ENCODE measurements around the gene SLC9A5. TPM values are rescaled to one million over a fixed set of nuclear protein-coding genes. Genes with fewer than 3 reads are reported as not detected.
A peak's percentile ranks its signal among the peaks of the same experiment; 100 is the strongest.

Gene SLC9A5
- total and polyA plus RNA-seq, 7 experiments from 2014 or later, result 0.11 to 3.7 (median 1.7) TPM

- ATAC-seq (peak; percentile 85), DNase-seq (peak; percentile 88 to 100 (median 91))
- ChIA-PET POLR2A (interaction anchor here (0.6 to 2.8 kb wide), 5 partner anchors 9 to 87 kb away, joined by 3 to 20 read pairs (median 3); partner anchors contain the start of genes FBXL8, TMEM208 and TRADD), CTCF (interaction anchor here (0.7 to 1.0 kb wide), 4 partner anchors 19 to 273 kb away, joined by 3 to 4 read pairs (median 3); partner anchors contain the start of gene TMEM208)
- Histone ChIP-seq H3K9me3 (ENCODE audit: control insufficient read depth in 2 of 3, low read length in 3 of 3) (no peaks in the 10 kb centered on the region), H3K4me1 (ENCODE audit: control insufficient read depth in 2 of 2, insufficient read depth in 2 of 2, low read length in 2 of 2) (peaks cover 31 to 39% of the 10 kb centered on the region in 2 donors), H3K27ac (ENCODE audit: low read depth, low read length) (peak within 1 kb of the TSS; percentile 60), H3K4me3 (ENCODE audit: low read length) (peak within 1 kb of the TSS; percentile 68), H3K36me3 (ENCODE audit: control insufficient read depth in 2 of 3, insufficient read depth in 3 of 3, low read length in 3 of 3) (no peaks in the 10 kb centered on the region), H3K27me3 (ENCODE audit: control insufficient read depth in 2 of 2, insufficient read depth in 2 of 2, low read length in 2 of 2) (no peaks in the 10 kb centered on the region)
- Mint-ChIP-seq H3K4me1 (peaks cover 37 to 50% (median 44%) of the 10 kb centered on the region in 7 donors), H3K4me3 (peak within 1 kb of the TSS; percentile 83 to 96 (median 91)), H3K27ac (peak within 1 kb of the TSS; percentile 70 to 92 (median 80)), H3K36me3 (no peaks in the 10 kb centered on the region), H3K27me3 (peaks cover 0 to 20% (median 0%) of the 10 kb centered on the region in 5 donors), H3K9me3 (no peaks in the 10 kb centered on the region)
- intact Hi-C loops (cut with micrococcal nuclease), result loop anchor here (1.0 to 10.0 kb wide), 15 partner anchors 20 to 1885 kb away; partner anchors contain the start of genes MATCAP1 (in 2 of the 2), TMEM208 (in 2 of the 2), ACD (in 1 of the 2) and AGRP (in 1 of the 2)
Observed at GRCh38 chr16:67247192-67248072, 1.3 kb upstream of the SLC9A5 start, which contains the start of gene FHOD1. Gene FHOD1 (minus strand): TSS chr16:67247481. CDS start chr16:67247410, 71 bp downstream.

- H3K4me1 Mint-ChIP-seq, result peaks cover 37 to 50% (median 41%) of the 10 kb centered on the region in 7 donors
- no peak for ATAC-seq
- H3K27ac Mint-ChIP-seq, result peak overlapping the region; percentile 70 to 92 (median 76)
- peaks cover 0 to 20% (median 0%) of the 10 kb centered on the region in 5 donors for H3K27me3 Mint-ChIP-seq
- POLR2A ChIA-PET, result interaction anchor here (0.6 to 2.8 kb wide), 5 partner anchors 9 to 90 kb away, joined by 3 to 20 read pairs (median 3); partner anchors contain the start of gene TMEM208
- no peaks in the 10 kb centered on the region for H3K9me3 Mint-ChIP-seq
- intact Hi-C loops (cut with micrococcal nuclease), result loop anchor here in 1 of 2 donors (2.0 to 10.0 kb wide), 4 partner anchors 234 to 1884 kb away; partner anchors contain the start of genes AGRP, ATP6V0D1, CENPT and CHTF8
- peak overlapping the region; percentile 83 to 96 (median 91) for H3K4me3 Mint-ChIP-seq
- no peak for DNase-seq
- Histone ChIP-seq H3K4me3 (ENCODE audit: low read length) (peak overlapping the region; percentile 68), H3K27ac (ENCODE audit: low read depth, low read length) (peak overlapping the region; percentile 57), H3K27me3 (ENCODE audit: control insufficient read depth in 2 of 2, insufficient read depth in 2 of 2, low read length in 2 of 2) (no peaks in the 10 kb centered on the region), H3K4me1 (ENCODE audit: control insufficient read depth in 2 of 2, insufficient read depth in 2 of 2, low read length in 2 of 2) (peaks cover 31 to 39% of the 10 kb centered on the region in 2 donors), H3K9me3 (ENCODE audit: control insufficient read depth in 2 of 3, low read length in 3 of 3) (no peaks in the 10 kb centered on the region), H3K36me3 (ENCODE audit: control insufficient read depth in 2 of 3, insufficient read depth in 3 of 3, low read length in 3 of 3) (no peaks in the 10 kb centered on the region)
- H3K36me3 Mint-ChIP-seq, result no peaks in the 10 kb centered on the region
- CTCF ChIA-PET, result interaction anchor here (0.7 to 1.0 kb wide), 3 partner anchors 19 to 24 kb away, joined by 3 to 4 read pairs (median 3); partner anchors contain the start of gene TMEM208
Observed at GRCh38 chr16:67248073-67248400, 742 bp upstream of the SLC9A5 start.

- POLR2A ChIA-PET, result interaction anchor here (0.7 to 1.8 kb wide), 2 partner anchors 92 to 662 kb away, joined by 3 to 4 read pairs; no protein-coding TSS in a partner anchor
- DNase-seq (no peak), ATAC-seq (no peak)
- H3K27ac Mint-ChIP-seq, result peak overlapping the region in 5 of 9 donors; percentile 34 to 89 (median 65)
- Histone ChIP-seq H3K27me3 (ENCODE audit: control insufficient read depth in 2 of 2, insufficient read depth in 2 of 2, low read length in 2 of 2) (no peaks in the 10 kb centered on the region), H3K36me3 (ENCODE audit: control insufficient read depth in 2 of 3, insufficient read depth in 3 of 3, low read length in 3 of 3) (no peaks in the 10 kb centered on the region), H3K4me3 (ENCODE audit: low read length) (peak overlapping the region; percentile 32), H3K9me3 (ENCODE audit: control insufficient read depth in 2 of 3, low read length in 3 of 3) (no peaks in the 10 kb centered on the region), H3K27ac (ENCODE audit: low read depth, low read length) (no peak overlapping the region), H3K4me1 (ENCODE audit: control insufficient read depth in 2 of 2, insufficient read depth in 2 of 2, low read length in 2 of 2) (peaks cover 27 to 29% of the 10 kb centered on the region in 2 donors)
- intact Hi-C loops (cut with micrococcal nuclease), result loop anchor here in 1 of 2 donors (2.0 to 10.0 kb wide), 4 partner anchors 233 to 1883 kb away; partner anchors contain the start of genes AGRP, ATP6V0D1, CENPT and CHTF8
- H3K4me3 Mint-ChIP-seq, result peak overlapping the region; percentile 73 to 96 (median 82)
- CTCF ChIA-PET, result interaction anchor here (0.7 kb wide), 1 partner anchor 57 kb away, joined by 3 read pairs; no protein-coding TSS in a partner anchor
- H3K9me3 Mint-ChIP-seq, result no peaks in the 10 kb centered on the region
- peaks cover 0 to 20% (median 0%) of the 10 kb centered on the region in 5 donors for H3K27me3 Mint-ChIP-seq
- no peaks in the 10 kb centered on the region for H3K36me3 Mint-ChIP-seq
- peaks cover 30 to 44% (median 34%) of the 10 kb centered on the region in 7 donors for H3K4me1 Mint-ChIP-seq
Observed at GRCh38 chr16:67249178-67250044, 632 bp downstream of the SLC9A5 start.

GRCh38 chr16:67250045-67250327 is 1.2 kb downstream of the SLC9A5 start:
- H3K4me3 ChIP-seq (ENCODE audit: low read length), result no peak overlapping the region
- H3K9me3 ChIP-seq (ENCODE audit: control insufficient read depth in 2 of 3, low read length in 3 of 3), result no peaks in the 10 kb centered on the region
- Mint-ChIP-seq H3K4me3 (peak overlapping the region; percentile 73 to 96 (median 82)), H3K9me3 (no peaks in the 10 kb centered on the region), H3K27ac (peak overlapping the region in 3 of 9 donors; percentile 34 to 70 (median 62)), H3K4me1 (peaks cover 25 to 38% (median 28%) of the 10 kb centered on the region in 7 donors), H3K27me3 (peaks cover 0 to 20% (median 0%) of the 10 kb centered on the region in 5 donors), H3K36me3 (no peaks in the 10 kb centered on the region)
- no peak overlapping the region for H3K27ac ChIP-seq (ENCODE audit: low read depth, low read length)
- ChIA-PET CTCF (interaction anchor here (0.5 kb wide), 1 partner anchor 77 kb away, joined by 3 read pairs; no protein-coding TSS in a partner anchor), POLR2A (interaction anchor here (0.7 to 1.8 kb wide), 2 partner anchors 92 to 661 kb away, joined by 3 to 4 read pairs; no protein-coding TSS in a partner anchor)
- peaks cover 21 to 24% of the 10 kb centered on the region in 2 donors for H3K4me1 ChIP-seq (ENCODE audit: control insufficient read depth in 2 of 2, insufficient read depth in 2 of 2, low read length in 2 of 2)
- H3K27me3 ChIP-seq (ENCODE audit: control insufficient read depth in 2 of 2, insufficient read depth in 2 of 2, low read length in 2 of 2), result no peaks in the 10 kb centered on the region
- intact Hi-C loops (cut with micrococcal nuclease), result no loop called here
- ATAC-seq, result no peak
- DNase-seq, result no peak
- H3K36me3 ChIP-seq (ENCODE audit: control insufficient read depth in 2 of 3, insufficient read depth in 3 of 3, low read length in 3 of 3), result no peaks in the 10 kb centered on the region

- H3K27me3 Mint-ChIP-seq, result peaks cover 0 to 23% (median 3%) of the 10 kb centered on the region in 5 donors
- H3K4me1 Mint-ChIP-seq, result peaks cover 15 to 24% (median 18%) of the 10 kb centered on the region in 7 donors
- Histone ChIP-seq H3K27me3 (ENCODE audit: control insufficient read depth in 2 of 2, insufficient read depth in 2 of 2, low read length in 2 of 2) (no peaks in the 10 kb centered on the region), H3K4me1 (ENCODE audit: control insufficient read depth in 2 of 2, insufficient read depth in 2 of 2, low read length in 2 of 2) (peaks cover 10 to 14% of the 10 kb centered on the region in 2 donors), H3K4me3 (ENCODE audit: low read length) (no peak overlapping the region), H3K9me3 (ENCODE audit: control insufficient read depth in 2 of 3, low read length in 3 of 3) (no peaks in the 10 kb centered on the region), H3K36me3 (ENCODE audit: control insufficient read depth in 2 of 3, insufficient read depth in 3 of 3, low read length in 3 of 3) (no peaks in the 10 kb centered on the region), H3K27ac (ENCODE audit: low read depth, low read length) (no peak overlapping the region)
- DNase-seq, result no peak
- ChIA-PET CTCF (no interaction called here), POLR2A (no interaction called here)
- no peak for ATAC-seq
- H3K27ac Mint-ChIP-seq, result no peak overlapping the region
- H3K4me3 Mint-ChIP-seq, result peak overlapping the region in 1 of 10 donors; percentile 5
- intact Hi-C loops (cut with micrococcal nuclease), result no loop called here
- H3K36me3 Mint-ChIP-seq, result no peaks in the 10 kb centered on the region
- no peaks in the 10 kb centered on the region for H3K9me3 Mint-ChIP-seq
Observed at GRCh38 chr16:67252609-67253497, 4.1 kb downstream of the SLC9A5 start.
